GM19043 (cell line): Measurements from ENCODE around the gene MR1.

Experiments
- ATAC-seq: cut with Tn5 transposase; IDR thresholded peaks from one replicate; pipeline ENCODE4 v1.9.1; 2021; ENCODE audit warnings: low read depth; ENCODE audit not compliant: unreplicated experiment

The MR1 gene

DNA sequence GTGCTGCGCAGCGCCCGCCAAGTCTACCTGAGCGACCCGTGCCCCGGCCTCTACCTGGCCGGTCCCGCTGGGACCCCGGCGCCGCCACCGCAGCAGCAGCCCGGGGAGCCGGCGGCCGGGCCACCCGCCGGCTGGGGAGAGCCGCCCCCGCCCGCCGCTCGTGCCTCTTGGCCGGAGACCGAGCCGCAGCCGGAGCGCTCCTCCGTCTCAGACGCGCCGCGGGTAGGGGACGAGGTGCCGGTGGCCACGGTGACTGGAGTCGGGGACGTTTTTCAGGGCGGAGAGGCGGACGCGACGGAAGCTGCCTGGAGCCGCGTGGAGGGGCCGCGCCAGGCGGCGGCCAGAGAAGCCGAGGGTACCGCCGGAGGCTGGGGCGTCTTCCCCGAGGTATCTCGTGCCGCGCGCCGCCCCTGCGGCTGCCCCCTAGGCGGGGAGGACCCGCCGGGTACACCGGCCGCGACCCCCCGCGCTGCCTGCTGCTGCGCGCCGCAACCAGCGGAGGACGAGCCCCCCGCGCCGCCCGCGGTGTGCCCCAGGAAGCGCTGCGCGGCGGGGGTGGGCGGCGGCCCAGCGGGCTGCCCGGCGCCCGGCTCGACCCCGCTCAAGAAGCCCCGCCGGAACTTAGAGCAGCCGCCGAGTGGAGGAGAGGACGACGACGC is 55.4 kb downstream of the MR1 start:
- no peak for ATAC-seq

DNA sequence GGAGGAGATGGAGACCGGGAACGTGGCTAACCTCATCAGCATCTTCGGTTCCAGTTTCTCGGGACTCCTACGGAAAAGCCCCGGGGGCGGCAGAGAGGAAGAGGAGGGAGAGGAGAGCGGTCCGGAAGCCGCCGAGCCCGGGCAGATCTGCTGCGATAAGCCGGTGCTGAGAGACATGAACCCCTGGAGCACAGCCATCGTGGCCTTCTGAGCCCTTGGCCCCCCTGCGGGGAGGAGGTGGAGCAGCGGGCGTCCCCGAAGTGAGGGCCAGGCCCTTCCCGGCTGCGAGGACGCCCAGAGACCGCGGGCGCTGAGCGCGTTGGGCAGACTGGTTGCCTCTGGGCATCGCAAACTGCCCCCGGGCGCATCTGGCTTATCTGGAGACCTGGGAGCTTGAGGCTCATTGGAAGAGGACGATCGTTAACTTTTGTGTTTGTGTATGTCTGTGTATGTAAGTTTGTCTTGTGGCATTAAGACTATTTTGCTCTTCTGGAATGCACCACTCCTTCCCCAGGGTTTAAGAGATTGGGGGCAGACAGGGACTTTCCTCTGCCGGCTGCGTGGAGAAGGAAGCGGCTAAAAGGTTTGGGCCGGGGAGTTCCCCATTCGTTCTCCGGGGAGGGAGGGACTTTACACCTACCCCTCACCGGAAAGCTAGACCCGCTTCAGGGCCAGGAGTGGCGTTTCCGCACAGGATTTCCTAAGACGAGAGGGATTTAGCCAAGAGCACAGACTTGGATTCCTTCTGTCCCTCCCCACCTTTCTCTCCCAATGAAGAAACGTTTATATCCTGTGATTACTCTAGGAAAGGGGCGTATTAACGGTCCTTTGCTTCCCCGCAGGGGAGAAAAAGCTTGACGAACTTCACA is 56.1 kb downstream of the MR1 start:
- peak; percentile 33 for ATAC-seq

DNA sequence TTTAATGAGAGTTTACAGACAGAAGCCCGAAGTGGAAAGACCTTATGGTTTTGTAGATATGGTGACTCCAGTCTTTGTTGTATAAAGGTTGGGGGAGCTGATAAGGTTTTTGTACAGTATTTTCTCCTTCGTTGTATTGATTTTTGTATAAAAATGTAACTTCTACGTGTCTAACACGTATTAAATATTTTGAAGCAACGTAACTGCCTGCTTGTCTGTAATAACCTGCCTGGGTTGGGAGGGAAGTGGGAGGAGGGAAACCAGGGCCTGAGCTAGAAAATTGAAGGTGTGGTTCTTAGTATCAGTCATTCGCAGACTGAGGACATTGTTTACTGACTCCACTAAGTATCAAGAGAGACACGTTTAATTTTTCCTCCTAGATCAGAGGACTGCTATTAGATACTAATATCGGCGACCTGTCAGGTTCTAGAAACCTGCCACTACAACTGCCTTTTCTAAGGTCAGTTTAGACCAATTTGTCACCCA is 56.9 kb downstream of the MR1 start:
- no peak for ATAC-seq

DNA sequence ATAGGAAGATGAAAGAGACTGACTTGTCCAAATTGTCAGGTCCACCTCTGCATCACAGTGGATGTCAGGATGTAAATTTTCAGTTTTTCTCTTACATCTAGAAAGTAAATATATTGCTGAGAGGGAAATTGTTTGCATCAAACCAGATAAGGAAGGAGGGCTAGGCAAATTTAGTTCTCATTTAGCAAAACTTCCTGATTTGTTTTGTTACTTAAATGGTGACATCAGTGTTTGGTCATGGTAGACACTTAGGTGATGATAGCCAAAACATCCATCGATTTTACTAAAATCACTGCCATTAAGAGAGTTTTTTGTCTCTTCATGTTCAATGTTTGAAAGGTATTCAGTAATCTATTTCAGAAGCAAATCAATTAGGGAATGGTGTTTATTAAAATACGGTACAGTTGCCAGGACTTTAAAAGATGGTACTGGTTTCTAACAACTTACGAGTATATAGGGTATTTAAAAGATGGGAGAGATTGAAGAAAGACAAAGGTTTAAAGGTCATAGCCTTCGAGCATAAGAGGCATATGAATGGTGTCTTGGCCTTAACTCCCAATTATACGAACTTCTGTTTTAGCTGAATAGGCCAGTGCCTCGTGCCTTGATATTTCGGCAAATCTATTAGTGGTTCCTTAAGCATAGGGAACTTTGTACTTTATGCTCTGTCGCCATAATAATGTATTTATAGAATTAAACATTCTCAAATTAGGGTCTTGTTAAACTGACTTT is 57.7 kb downstream of the MR1 start:
- no peak for ATAC-seq

DNA sequence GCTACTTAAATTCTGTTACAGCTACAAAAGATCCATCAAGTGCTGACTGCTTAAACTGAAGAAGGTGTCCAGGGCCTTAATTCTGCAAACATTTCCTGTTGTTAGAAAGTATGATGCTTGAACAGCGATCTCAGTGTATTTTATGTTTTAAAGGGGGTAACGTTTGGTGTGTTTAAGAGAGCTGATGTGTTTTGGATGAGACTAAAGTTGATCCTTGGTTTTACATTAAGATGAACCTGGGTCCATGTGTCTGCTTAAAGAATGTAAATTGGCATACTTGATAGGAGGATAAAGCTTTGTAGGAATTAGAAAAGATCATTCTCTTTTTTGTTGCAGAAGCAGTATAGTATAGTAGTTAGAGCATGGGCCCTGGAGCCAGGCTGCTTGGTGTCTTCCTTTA is 58.3 kb downstream of the MR1 start:
- no peak for ATAC-seq

DNA sequence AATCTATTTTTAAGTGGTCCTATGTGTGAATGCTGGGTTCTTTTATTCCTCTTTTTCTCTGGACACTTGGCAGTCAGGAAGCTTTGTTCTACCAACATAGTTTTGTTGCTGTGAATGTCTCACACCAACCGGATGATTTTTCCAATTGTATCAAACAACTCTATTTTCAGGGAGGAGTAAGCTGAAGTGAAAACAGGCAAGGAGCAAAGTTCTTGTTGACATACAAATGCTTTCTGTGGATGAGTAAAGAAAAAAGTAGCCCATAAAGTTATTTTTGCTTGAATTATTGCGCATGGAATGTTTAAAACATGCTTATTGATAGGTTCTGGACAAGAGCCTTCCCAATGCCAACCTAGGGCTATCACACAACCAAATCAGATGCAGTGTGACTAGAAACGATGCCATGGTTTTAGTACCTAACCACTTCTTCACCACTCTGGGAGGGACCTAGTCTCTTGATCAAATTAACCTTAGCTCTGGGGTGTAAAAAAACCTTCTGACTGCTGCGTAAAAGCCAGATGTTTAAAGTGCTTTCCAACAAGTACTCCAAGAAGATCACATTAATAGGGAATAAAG is 59.2 kb downstream of the MR1 start:
- ATAC-seq = no peak

DNA sequence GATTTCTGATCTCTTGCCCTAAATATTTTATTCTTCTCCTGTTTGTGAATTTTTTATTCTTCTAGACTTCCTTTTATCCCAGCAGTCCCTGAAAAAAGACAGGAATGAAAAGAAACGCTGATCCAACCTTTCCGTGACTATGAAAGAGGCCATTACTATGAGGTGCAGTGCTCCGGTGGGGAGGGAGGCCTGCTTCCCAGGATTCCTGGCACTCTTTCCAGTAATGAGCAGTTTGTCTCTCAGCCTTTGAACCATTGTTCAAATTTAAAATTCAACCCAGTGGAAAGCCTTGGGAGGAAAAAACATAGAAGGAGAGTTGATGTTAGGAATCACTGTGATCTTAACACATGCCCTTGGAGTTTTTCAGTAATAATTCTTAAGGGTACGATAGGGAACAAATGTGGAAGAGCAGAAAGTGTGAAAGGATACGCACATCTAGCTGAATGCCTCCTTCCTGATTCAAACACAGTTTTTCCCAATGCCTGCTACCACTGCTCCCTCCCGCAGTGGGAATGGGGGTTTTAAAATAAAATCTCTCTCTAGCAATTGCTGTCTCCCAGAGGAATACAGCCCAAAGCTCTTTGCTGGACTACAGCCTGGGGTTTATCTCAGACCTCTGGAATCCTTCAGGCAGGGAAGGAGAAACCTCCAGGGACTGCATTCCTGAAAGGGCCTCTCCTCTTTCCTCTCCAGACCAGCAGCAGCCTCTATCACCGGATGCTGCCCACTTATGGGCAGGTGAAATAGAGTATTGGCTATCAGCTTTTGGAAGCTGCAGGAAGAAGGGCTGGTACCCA is 60.8 kb downstream of the MR1 start:
- ATAC-seq = no peak

DNA sequence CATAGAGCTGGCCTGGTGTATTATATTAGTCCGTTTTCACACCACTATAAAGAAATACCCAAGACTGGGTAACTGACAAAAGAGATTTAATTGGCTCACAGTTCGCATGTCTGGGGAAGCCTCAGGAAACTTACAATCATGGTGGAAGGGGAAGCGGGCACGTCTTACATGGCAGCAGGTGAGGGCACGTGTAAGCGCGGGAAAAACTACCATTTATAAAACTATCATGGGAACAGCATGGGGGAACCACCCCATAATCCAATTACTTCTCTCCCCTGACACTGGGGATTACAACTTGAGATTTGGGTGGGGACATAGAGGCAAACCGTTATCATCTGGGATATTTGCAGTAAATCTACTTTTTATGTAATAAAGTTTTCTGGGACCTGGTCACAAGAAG is 61.5 kb downstream of the MR1 start:
- no peak for ATAC-seq

DNA sequence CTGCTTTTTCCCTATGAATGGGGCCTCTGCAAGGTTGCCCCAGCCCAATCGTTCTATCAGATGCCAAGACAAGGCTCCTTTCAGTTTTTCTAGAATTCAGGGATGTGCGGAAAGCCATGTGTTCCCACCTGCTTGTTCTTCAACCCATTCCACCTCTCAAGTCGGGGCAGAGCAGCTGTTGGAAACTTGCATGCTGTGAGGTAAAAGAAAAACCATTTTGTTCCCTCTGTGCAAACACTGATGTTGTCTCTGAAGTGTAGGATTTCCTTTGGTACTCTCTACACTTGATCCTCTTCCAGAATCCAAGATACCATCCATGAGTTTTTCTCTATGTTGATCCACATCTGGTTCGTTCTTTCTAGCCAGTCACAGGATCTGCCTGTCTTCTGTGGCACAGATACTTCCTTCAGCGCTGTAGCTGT is 62.0 kb downstream of the MR1 start:
- no peak for ATAC-seq

DNA sequence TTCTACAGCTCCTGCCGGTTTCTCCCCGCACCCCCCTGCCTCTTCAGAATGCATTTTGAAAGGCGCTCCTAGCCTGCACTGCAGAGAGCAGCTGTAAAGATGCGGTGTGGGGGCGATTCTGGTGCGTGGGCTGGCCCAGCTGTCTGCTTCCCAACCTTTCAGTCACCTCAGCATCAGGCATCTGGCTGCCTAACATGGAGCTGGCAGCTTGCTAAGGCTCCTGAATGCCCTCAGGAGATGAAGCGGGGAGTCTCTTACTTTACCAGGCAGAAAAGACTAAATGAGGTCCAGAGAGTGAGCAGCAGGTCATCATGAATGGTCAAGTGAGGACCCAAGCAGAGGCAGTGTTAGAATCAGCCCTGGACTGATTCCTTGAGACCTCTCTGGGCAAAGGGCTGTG is 63.5 kb downstream of the MR1 start:
- ATAC-seq = no peak

DNA sequence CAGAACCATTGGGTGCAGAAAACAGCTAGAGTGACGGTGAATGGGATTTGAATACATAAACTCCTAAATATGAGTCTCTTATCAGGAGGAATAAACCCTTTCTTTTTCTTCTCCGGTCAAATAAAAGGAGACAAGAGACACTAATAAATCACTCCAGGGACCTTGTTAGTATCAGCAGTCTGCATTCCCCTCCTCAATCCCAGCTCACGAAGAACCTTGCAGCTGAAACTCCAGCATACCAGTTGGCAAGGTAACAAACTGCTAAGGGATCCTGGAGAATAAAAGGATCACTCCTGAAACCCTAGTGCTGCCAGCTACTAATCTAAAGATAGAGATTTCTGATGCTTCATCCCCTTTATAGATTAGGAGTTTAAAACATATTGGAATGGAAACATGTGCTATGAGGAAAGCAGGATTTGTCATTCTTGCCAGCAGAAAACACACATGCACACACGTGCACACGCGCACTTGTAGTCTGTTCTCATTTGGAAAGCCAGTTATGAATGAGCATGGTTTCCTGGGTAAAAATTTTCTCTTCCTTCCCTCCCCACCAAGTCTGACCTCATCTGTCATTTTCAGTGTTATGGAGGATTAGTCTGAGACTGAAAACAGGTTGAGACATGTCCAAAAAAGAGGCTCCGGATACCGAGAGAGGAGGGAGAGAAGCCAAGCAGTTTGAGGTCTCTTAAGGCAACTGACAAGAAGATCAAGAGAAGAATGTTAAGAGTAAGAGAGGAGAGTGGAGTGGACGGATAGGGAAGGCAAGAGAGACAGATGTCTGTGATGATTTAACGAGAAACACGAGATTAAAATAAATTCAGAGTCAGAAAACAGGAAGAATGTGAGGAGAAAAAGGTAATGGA is 65.6 kb downstream of the MR1 start:
- ATAC-seq = peak; percentile 58

DNA sequence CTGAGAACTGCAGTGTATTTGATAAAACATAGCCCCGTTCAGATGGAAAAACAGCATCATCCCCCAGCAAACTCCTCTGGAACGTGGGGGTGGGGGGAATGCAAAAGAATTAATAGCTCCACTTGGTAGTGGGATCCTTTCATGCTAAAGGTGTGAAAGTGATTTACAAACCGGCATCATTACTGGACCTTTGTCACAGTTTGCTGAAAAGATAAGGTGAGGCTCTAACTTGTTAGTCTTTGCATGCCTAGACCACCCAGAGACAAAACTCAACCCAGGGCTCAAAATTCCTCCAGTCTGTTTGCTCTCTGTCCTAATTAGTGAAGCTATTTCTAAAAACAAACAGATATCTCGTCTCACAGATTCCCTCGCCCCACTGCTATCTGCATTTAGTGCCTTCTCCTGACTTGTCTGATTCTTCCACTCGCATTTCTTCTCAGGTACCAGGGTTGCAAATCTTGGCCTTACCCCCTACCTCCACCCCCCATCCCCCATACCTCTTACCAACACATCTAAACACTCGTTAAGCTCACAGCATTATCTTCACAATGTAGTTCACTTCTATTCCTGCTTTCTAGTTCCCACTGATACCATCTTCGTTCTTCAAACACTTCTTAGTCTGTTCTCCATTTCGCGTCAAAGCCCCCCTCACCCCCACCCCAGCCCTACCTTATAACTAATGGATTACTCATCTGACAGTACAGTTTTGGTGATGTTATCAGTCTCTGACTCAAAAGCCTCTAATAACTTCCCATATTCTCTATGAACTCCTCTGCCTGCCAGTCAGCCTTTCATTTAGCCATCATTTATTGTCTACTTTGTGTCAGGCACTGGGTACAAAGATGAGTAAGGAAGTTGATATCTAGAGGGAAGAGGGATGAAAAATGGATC is 66.5 kb downstream of the MR1 start:
- ATAC-seq = no peak

DNA sequence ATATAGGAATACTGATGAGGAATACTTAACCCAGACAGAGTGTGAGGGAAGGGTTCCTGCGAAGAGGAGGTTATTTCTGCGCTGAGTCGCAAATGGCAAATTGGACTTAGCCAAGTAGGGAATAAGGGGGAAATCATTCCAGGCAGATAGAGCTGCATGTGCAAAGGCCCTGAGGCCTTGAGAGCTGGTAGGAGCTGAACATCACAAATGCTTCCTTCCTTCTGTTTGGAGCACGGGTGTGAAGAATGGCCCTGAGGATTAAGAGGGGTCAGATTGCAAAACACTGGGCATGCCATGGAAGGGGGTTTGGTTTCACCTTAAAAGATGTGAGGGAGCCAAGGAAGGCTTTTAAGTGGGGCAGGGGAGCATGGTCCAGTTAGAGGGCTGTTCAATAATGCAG is 67.2 kb downstream of the MR1 start:
- no peak for ATAC-seq

DNA sequence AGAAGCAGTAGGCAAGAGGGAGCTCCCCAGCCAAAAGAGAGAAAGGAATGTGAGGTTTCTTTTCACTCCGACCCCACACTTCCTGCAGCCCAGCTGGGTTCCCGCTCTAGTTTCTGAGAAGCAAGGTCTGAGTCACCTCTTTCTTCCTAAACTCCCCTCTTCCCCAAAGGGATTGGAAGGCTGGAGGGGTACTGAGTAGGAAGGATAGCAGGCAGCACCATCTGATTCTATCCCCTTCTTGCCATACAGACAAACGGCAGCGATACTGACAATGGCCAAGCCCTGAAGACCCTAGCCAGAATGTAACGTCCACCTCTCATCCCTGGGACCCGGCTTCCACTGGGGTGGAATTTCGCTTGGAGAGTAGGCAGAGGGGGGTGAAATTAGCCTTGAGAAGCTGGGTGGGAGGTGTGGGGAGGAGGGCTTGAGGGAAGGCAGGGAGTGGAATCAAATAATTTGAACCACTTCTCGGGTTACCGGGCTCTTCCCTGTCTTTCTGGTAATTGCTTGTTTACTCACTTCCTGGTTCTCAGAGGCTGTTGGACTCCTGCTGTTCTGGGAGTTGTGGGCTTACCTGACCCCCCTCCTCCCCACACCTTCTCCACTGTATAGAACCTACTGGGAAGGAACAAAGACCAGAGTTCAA is 67.9 kb downstream of the MR1 start:
- no peak for ATAC-seq

DNA sequence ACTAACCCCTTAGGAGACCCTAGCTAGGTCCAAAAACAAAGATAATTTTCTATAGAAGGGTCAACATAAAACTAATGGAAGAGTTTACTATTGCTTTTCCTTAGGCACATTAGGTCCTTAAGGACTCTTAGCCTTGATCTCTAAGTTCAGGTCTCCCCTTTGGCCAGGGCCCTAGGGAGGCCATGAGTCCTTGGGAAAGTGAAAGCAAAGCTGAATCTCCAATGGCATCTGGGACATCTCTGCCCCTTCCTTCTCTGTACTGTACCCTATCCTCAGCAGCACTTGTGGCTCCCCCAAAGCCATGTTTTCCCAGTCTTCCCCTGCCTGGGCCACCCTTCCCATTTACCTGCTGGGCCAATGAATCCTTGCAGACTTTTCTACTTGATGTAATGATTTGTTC is 69.1 kb downstream of the MR1 start:
- ATAC-seq = no peak

DNA sequence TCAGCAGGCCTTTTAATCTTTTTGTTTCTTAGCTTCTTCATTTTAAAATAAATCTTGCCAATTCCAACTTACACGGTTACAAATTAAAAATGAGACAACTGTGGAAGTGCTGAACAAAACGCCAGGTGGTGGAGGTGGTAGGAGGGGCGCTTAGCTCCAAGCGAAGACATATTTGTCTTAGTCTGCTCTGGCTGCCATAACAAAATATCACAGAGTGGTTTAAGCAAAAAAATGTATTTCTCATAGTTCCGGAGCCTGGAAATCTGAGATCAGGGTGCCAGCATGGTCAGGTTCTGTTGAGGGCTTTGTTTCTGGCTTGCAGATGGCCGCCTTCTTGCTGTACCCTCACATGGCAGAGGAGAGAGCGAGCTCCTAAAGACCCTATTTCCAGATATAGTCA is 69.6 kb downstream of the MR1 start:
- no peak for ATAC-seq

DNA sequence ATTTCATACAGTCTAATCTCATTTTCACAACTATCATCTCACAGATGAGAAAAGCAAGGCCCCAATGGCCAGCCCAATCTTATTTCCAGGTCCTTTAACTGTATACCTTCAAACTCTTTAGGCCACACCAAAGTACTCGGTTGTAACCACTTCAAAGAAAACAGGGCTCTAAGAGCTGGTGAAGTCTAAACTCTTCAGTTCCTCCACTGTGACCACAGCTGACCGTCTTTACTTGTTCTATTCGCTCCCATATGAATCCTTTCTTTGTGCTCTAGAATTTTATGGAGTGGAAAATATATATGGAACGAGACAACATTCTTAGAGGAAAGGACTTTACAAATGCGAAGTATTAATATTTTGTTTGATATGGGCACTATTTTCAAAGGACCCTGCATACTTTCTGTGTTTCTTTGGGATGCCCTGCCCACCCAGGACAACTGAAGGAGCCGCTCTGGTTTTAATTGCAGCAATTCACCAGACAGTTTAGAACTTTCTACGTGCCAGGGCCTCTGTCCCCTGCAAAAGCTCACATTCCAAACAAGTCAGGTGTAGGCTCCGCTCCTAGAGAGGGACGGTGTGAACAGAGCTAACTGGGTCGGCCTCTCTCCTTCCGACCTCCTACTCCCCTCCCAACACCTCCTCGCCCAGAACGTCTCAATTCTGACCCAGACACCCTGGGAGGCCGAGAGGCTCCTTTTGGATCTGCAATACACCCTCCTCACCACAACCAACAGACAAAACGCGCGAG is 70.4 kb downstream of the MR1 start:
- ATAC-seq = no peak
